Memory B cell (primary cell): ENCODE data around the gene GADD45G.

ENCODE experiments used
- ATAC-seq: fragments of 150-1000 bp; cut with Tn5 transposase; 2 replicates; pipeline ENCODE4 v1.10.0; 2021; ENCODE audit warnings: low read depth, mild to moderate bottlenecking, moderate library complexity
- DNase-seq, 2 donors: peaks; one replicate each; pipeline ENCODE4 v3.0.0; 2022; ENCODE audit warnings: low spot score in 2 of 2
- H3K27ac Mint-ChIP-seq: one replicate; pipeline ENCODE4 v1.8.0; 2022; ENCODE audit warnings: mild to moderate bottlenecking, moderate library complexity, mixed read lengths
- H3K27me3 Mint-ChIP-seq: one replicate; pipeline ENCODE4 v1.8.0; 2022; ENCODE audit warnings: mixed read lengths
- H3K36me3 Mint-ChIP-seq: one replicate; pipeline ENCODE4 v1.8.0; 2022; ENCODE audit warnings: mild to moderate bottlenecking, mixed read lengths
- H3K4me1 Mint-ChIP-seq: one replicate; pipeline ENCODE4 v1.8.0; 2022; ENCODE audit warnings: mixed read lengths
- H3K4me3 Mint-ChIP-seq: one replicate; pipeline ENCODE4 v1.8.0; 2022; ENCODE audit warnings: mild to moderate bottlenecking, moderate library complexity, mixed read lengths
- H3K9me3 Mint-ChIP-seq: one replicate; pipeline ENCODE4 v1.8.0; 2022; ENCODE audit warnings: mixed read lengths

The GADD45G gene

DNA sequence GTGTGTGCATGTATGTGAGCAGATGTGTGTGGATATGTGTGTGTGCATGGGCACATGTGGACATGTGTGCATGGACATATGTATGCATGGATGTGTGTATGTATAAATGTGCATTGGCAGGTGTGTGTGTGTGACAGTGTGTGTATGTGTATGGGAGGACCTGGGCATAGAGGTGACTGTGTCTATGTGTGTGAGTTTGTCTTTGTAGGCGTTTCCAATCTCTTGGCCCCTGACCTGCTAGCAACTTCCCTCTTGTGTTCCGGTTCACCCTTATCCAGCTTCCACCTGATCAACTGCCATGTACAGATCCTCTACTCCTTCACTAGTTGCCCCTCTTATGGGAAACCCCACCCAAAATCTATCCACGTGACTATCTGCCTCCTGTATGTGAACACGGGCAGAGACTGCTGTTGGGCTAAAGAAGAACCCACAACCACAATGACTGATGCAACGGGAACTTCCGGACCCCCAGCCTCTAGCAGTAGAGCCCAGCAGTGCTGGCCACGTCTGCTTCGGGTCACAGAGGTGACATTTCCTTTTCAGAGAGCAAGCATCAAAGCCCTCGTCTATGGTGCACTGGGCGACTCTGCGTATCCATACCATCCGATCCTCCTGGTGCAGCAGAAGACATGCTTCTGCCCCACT lies 24.9 kb upstream of the GADD45G start:
- no peak overlapping the region for H3K27ac Mint-ChIP-seq
- no peak for ATAC-seq

GRCh38 chr9:89586311-89586710 lies 18.5 kb upstream of the GADD45G start:
- H3K27ac Mint-ChIP-seq, result no peak overlapping the region
- H3K4me3 Mint-ChIP-seq, result no peak overlapping the region
- DNase-seq, result no peak
- H3K27me3 Mint-ChIP-seq, result peaks cover 8% of the 10 kb centered on the region
- H3K9me3 Mint-ChIP-seq, result peaks cover 3% of the 10 kb centered on the region
- ATAC-seq, result no peak
- peaks cover 2% of the 10 kb centered on the region for H3K36me3 Mint-ChIP-seq
- no peaks in the 10 kb centered on the region for H3K4me1 Mint-ChIP-seq

More for the DNA sequence above, 24.9 kb upstream of the GADD45G start:
- peaks cover 3% of the 10 kb centered on the region for H3K9me3 Mint-ChIP-seq
- no peak for DNase-seq
- peaks cover 32% of the 10 kb centered on the region for H3K27me3 Mint-ChIP-seq
- peaks cover 2% of the 10 kb centered on the region for H3K36me3 Mint-ChIP-seq
- no peaks in the 10 kb centered on the region for H3K4me1 Mint-ChIP-seq
- H3K4me3 Mint-ChIP-seq, result no peak overlapping the region

- Mint-ChIP-seq H3K36me3 (peaks cover 2% of the 10 kb centered on the region), H3K4me1 (no peaks in the 10 kb centered on the region), H3K9me3 (peaks cover 3% of the 10 kb centered on the region)
These were observed 16.4 kb upstream of the GADD45G start for GRCh38 chr9:89588271-89588879.

GRCh38 chr9:89590415-89590814 lies 14.4 kb upstream of the GADD45G start:
- H3K4me3 Mint-ChIP-seq, result no peak overlapping the region
- no peaks in the 10 kb centered on the region for H3K36me3 Mint-ChIP-seq
- H3K27ac Mint-ChIP-seq, result no peak overlapping the region
- H3K9me3 Mint-ChIP-seq, result no peaks in the 10 kb centered on the region
- ATAC-seq (no peak), DNase-seq (no peak)
- H3K4me1 Mint-ChIP-seq, result no peaks in the 10 kb centered on the region
- H3K27me3 Mint-ChIP-seq, result peaks cover 7% of the 10 kb centered on the region

More at GRCh38 chr9:89588271-89588879, 16.4 kb upstream of the GADD45G start:
- ATAC-seq (no peak), DNase-seq (no peak)
- Mint-ChIP-seq H3K27me3 (peaks cover 9% of the 10 kb centered on the region), H3K4me3 (no peak overlapping the region), H3K27ac (no peak overlapping the region)

GRCh38 chr9:89591274-89592212 lies 13.3 kb upstream of the GADD45G start:
- no peaks in the 10 kb centered on the region for H3K4me1 Mint-ChIP-seq
- ATAC-seq (no peak), DNase-seq (no peak)
- H3K4me3 Mint-ChIP-seq, result no peak overlapping the region
- H3K27me3 Mint-ChIP-seq, result peaks cover 13% of the 10 kb centered on the region
- H3K9me3 Mint-ChIP-seq, result no peaks in the 10 kb centered on the region
- no peak overlapping the region for H3K27ac Mint-ChIP-seq
- no peaks in the 10 kb centered on the region for H3K36me3 Mint-ChIP-seq

DNA sequence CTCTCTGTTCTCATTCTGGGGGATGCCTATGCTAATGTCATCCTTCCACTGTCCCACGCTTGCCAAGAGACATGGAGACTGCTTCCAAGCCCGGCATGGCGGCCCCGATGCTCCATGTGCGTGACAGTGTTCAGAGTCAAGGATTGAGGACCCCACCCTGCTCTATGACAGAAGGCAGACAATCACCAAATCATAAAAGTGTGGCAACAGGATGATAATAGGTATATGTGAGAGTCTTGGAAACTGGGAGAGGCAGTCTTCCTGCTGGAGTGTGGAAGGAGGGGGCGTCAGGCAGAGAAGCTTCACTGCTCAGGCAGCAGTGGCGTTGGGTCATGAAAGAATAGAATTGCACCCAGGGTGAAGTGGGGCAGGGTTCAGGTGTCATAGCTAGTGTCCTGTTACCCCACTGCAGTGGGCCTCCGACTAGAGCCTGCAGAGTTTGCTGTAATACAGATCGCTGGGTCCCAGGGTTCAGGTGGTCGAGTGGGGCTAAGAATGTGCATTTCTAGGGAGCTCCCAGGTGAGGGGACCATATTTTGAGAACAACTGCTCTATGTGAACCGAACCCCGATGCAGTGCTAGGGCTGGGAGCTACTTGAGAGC lies 12.5 kb upstream of the GADD45G start:
- ATAC-seq (no peak), DNase-seq (no peak)
- peaks cover 17% of the 10 kb centered on the region for H3K27me3 Mint-ChIP-seq
- H3K4me3 Mint-ChIP-seq, result no peak overlapping the region
- H3K4me1 Mint-ChIP-seq, result no peaks in the 10 kb centered on the region
- no peaks in the 10 kb centered on the region for H3K9me3 Mint-ChIP-seq
- H3K27ac Mint-ChIP-seq, result no peak overlapping the region
- H3K36me3 Mint-ChIP-seq, result no peaks in the 10 kb centered on the region

GRCh38 chr9:89592963-89593726 lies 11.7 kb upstream of the GADD45G start:
- no peak for ATAC-seq
- H3K4me1 Mint-ChIP-seq, result no peaks in the 10 kb centered on the region
- no peak overlapping the region for H3K27ac Mint-ChIP-seq
- H3K27me3 Mint-ChIP-seq, result peaks cover 17% of the 10 kb centered on the region
- H3K4me3 Mint-ChIP-seq, result no peak overlapping the region
- no peaks in the 10 kb centered on the region for H3K36me3 Mint-ChIP-seq
- H3K9me3 Mint-ChIP-seq, result no peaks in the 10 kb centered on the region
- no peak for DNase-seq

GRCh38 chr9:89593727-89594427 lies 10.9 kb upstream of the GADD45G start:
- Mint-ChIP-seq H3K4me3 (no peak overlapping the region), H3K9me3 (no peaks in the 10 kb centered on the region), H3K27ac (no peak overlapping the region), H3K4me1 (no peaks in the 10 kb centered on the region), H3K27me3 (peaks cover 17% of the 10 kb centered on the region), H3K36me3 (no peaks in the 10 kb centered on the region)
- ATAC-seq (peak; percentile 85), DNase-seq (peak; percentile 60 to 66)

GRCh38 chr9:89594811-89595550 lies 9.8 kb upstream of the GADD45G start:
- Mint-ChIP-seq H3K4me3 (no peak overlapping the region), H3K27me3 (peaks cover 17% of the 10 kb centered on the region), H3K36me3 (no peaks in the 10 kb centered on the region), H3K4me1 (no peaks in the 10 kb centered on the region), H3K9me3 (no peaks in the 10 kb centered on the region), H3K27ac (no peak overlapping the region)
- ATAC-seq (no peak), DNase-seq (no peak)

- H3K4me3 Mint-ChIP-seq, result no peak overlapping the region
- ATAC-seq, result no peak
- H3K27me3 Mint-ChIP-seq, result peaks cover 17% of the 10 kb centered on the region
- H3K4me1 Mint-ChIP-seq, result no peaks in the 10 kb centered on the region
- no peak overlapping the region for H3K27ac Mint-ChIP-seq
- H3K36me3 Mint-ChIP-seq, result no peaks in the 10 kb centered on the region
- DNase-seq, result no peak
- no peaks in the 10 kb centered on the region for H3K9me3 Mint-ChIP-seq
These were observed 9.2 kb upstream of the GADD45G start for GRCh38 chr9:89595646-89596045.

DNA sequence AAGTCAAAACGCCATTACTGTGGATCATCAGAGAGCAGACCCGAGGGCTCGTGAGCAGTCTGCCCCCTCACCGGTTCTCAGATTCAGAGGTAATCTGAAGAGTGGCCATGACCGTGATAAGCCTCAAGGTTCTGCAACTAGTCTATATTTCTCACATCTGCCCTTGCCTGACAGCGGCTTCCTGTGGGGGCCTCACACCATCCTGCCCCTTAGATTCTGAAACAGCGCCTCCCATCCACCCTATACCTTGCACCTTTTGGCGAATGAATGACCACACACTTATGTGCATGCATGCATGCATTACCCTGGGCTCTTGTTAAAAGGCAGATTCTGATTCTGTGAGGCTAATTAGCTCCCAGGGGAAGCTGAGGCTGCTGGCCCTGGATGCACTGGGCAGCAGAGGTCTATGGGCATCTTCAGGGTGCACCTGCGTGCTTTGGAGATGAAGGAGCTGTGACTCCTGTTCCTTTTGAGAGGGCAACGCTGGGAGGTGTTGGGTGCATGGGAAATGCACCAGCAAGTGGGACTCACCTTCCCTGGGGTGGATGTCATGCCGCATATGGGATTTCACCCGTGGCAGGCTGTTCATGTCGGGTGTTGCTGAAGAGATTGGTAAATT lies 7.8 kb upstream of the GADD45G start:
- Mint-ChIP-seq H3K36me3 (no peaks in the 10 kb centered on the region), H3K4me1 (no peaks in the 10 kb centered on the region), H3K4me3 (no peak overlapping the region), H3K9me3 (no peaks in the 10 kb centered on the region), H3K27me3 (peaks cover 16% of the 10 kb centered on the region), H3K27ac (no peak overlapping the region)
- ATAC-seq (no peak), DNase-seq (no peak)

GRCh38 chr9:89597711-89598362 lies 7.0 kb upstream of the GADD45G start:
- DNase-seq (peak in 1 of 2 donors; percentile 61), ATAC-seq (peak; percentile 44)
- H3K36me3 Mint-ChIP-seq, result no peaks in the 10 kb centered on the region
- no peak overlapping the region for H3K27ac Mint-ChIP-seq
- H3K27me3 Mint-ChIP-seq, result peaks cover 13% of the 10 kb centered on the region
- H3K4me3 Mint-ChIP-seq, result no peak overlapping the region
- H3K9me3 Mint-ChIP-seq, result no peaks in the 10 kb centered on the region
- no peaks in the 10 kb centered on the region for H3K4me1 Mint-ChIP-seq
